MM.1S (cell line): ENCODE data around the gene VAC14.
"Not testable (repeated sequence)": the region's sequence is repeated elsewhere in the genome, so short reads cannot be mapped to it uniquely, and the experiment has no call there.

Experiments
- DNase-seq: peaks from one replicate; pipeline ENCODE4 v3.0.0-alpha.2; 2015
- H2AFZ ChIP-seq: fragments of 300-600 bp; sonication (generic); 2 replicates; pipeline ENCODE4 v1.6.0; 2016; ENCODE audit warnings: antibody characterized with exemption, low read length
- H3F3A ChIP-seq: fragments of 300-600 bp; sonication (generic); 2 replicates; pipeline ENCODE4 v1.6.1; 2016; ENCODE audit warnings: mild to moderate bottlenecking, antibody characterized with exemption, low read length, moderate library complexity, mixed read lengths; ENCODE audit not compliant: insufficient read depth
- H3K27ac ChIP-seq: fragments of 300-600 bp; sonication (generic); 2 replicates; pipeline ENCODE4 v1.5.1; 2016; ENCODE audit warnings: mild to moderate bottlenecking, low read length
- H3K27me3 ChIP-seq: fragments of 300-600 bp; sonication (generic); replicated peaks from 2 replicates; pipeline ENCODE4 v1.6.0; 2016; ENCODE audit warnings: low read length; ENCODE audit not compliant: insufficient read depth
- H3K36me3 ChIP-seq: fragments of 300-600 bp; sonication (generic); replicated peaks from 2 replicates; pipeline ENCODE4 v1.6.1; 2016; ENCODE audit warnings: mild to moderate bottlenecking, low read length, mixed read lengths; ENCODE audit not compliant: insufficient read depth
- H3K4me1 ChIP-seq: fragments of 300-600 bp; sonication (generic); 2 replicates; pipeline ENCODE4 v1.6.1; 2016; ENCODE audit warnings: low read length, mixed read lengths
- H3K4me2 ChIP-seq: fragments of 300-600 bp; sonication (generic); 2 replicates; pipeline ENCODE4 v1.6.0; 2016; ENCODE audit warnings: low read depth, low read length
- H3K4me3 ChIP-seq: fragments of 300-600 bp; sonication (generic); 2 replicates; pipeline ENCODE4 v1.5.1; 2016; ENCODE audit warnings: low read length, mixed read lengths
- H3K79me2 ChIP-seq: fragments of 300-600 bp; sonication (generic); 2 replicates; pipeline ENCODE4 v1.6.1; 2016; ENCODE audit warnings: mixed run types, low read length, mixed read lengths
- H3K9ac ChIP-seq: fragments of 300-600 bp; sonication (generic); 2 replicates; pipeline ENCODE4 v1.6.1; 2016; ENCODE audit warnings: low read length, mixed read lengths
- H3K9me2 ChIP-seq: fragments of 300-600 bp; sonication (generic); replicated peaks from 2 replicates; pipeline ENCODE4 v1.6.1; 2016; ENCODE audit warnings: mild to moderate bottlenecking, low read length, mixed read lengths; ENCODE audit not compliant: insufficient read depth
- H3K9me3 ChIP-seq: fragments of 300-600 bp; sonication (generic); replicated peaks from 2 replicates; pipeline ENCODE4 v1.6.1; 2016; ENCODE audit warnings: mild to moderate bottlenecking, low read length, mixed read lengths; ENCODE audit not compliant: insufficient read depth
- H4K20me1 ChIP-seq: fragments of 300-600 bp; sonication (generic); 2 replicates; pipeline ENCODE4 v1.6.1; 2016; ENCODE audit warnings: mild to moderate bottlenecking, low read length, moderate library complexity, mixed read lengths; ENCODE audit not compliant: insufficient read depth
- EZH2 ChIP-seq: fragments of 300-600 bp; sonication (generic); optimal IDR thresholded peaks from 2 replicates; pipeline ENCODE3; 2017; ENCODE audit warnings: low read depth, mild to moderate bottlenecking, antibody characterized with exemption, low read length, mixed read lengths
- EZH2phosphoT487 ChIP-seq: fragments of 300-600 bp; sonication (generic); IDR thresholded peaks from 2 replicates; pipeline ENCODE4 v1.6.1; 2018; ENCODE audit warnings: antibody characterized with exemption, low read length
- TF ChIP-seq, protein P1 (sequence below): fragments of 300-600 bp; sonication (generic); IDR thresholded peaks from 2 replicates; pipeline ENCODE4 v1.5.1; 2016; ENCODE audit warnings: antibody characterized with exemption, low read length, mixed read lengths

VAC14 gene

DNA sequence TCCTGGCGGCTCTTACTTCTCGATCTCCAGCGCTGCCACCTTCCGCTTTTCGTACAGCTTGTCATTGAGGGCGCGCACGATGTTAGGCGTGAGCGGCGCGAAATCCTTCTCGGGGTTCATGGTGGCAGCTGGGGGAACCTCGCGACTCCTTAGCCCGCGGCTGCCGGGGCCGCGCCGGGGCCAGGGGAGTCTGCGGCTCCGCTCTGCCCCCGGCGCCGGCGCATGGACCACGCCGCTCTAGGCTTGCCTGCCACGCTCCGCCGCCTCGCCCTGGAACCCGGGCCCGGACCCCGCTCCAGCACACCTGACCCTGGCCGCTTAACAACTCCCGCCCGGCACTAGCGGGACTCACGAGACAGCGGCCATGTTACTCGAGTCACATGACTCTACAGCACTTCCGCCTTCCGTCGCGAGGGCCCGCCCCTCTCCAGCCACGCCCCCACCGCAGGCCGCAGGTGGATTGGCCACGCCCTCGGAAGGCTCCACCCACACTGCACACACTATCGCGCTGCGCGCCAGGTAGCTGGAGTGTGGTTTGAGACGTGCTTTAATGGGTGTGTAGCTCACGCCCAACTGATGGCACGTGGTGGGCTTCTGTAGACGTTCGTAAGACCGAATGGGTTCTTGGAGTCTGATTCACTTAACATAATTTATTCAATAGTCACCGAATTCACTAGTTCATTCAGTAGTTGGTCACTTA lies at the start of gene VAC14:
TSS of gene VAC14 (minus strand) at position 378 of the 700 bp plus-strand sequence. CDS start at position 120, 258 bp downstream.
- H3F3A ChIP-seq = peaks cover 8% of the 10 kb centered on the region
- H3K27ac ChIP-seq = peak within 1 kb of the TSS; percentile 68
- H2AFZ ChIP-seq = peak within 1 kb of the TSS; percentile 73

DNA sequence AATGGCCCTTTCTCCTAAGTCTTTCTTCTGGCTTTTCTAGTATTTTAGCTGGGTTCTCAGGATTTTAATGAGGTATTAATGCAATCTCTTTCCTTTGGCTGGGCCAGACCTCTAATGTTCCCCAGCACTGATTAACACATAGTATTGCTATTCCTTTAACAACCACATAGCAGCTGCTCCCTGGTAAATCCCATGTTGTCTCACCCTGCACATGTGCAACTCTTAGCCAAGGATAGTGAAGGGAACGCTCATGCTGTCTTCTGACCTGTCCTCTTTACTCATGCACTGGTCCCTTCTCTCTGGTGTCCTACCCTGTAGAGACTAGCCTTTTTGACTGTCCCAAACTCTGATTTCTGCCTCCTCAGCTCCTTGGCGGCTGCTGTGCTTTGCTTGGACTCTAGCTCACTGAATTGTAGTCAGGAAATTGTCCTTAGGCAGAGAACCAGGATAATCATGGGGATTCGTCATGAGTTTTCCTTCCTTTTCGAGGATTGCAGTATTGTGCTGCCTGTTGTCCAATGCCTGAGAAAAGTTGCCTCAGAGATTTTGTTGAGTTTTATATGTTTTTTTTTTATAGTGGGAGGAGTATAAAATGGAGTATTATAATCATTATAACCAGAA lies 22.6 kb upstream of the VAC14 start:
- H3K9me3 ChIP-seq, H2AFZ ChIP-seq, H3K4me1 ChIP-seq, H3K9ac ChIP-seq, H3K9me2 ChIP-seq, H3F3A ChIP-seq, H3K4me3 ChIP-seq, H3K27me3 ChIP-seq, H3K36me3 ChIP-seq, H3K27ac ChIP-seq, H4K20me1 ChIP-seq, H3K4me2 ChIP-seq, H3K79me2 ChIP-seq, DNase-seq: not testable (repeated sequence)

More for the DNA sequence above, at the start of gene VAC14:
- peak within 1 kb of the TSS; percentile 93 for H3K4me3 ChIP-seq
- H3K9me3 ChIP-seq = no peaks in the 10 kb centered on the region
- no peaks in the 10 kb centered on the region for H3K9me2 ChIP-seq
- H3K4me1 ChIP-seq = peaks cover 23% of the 10 kb centered on the region
- peak within 1 kb of the TSS; percentile 85 for H3K4me2 ChIP-seq
- H4K20me1 ChIP-seq = no peaks in the 10 kb centered on the region
- TF ChIP-seq, protein P1, sequence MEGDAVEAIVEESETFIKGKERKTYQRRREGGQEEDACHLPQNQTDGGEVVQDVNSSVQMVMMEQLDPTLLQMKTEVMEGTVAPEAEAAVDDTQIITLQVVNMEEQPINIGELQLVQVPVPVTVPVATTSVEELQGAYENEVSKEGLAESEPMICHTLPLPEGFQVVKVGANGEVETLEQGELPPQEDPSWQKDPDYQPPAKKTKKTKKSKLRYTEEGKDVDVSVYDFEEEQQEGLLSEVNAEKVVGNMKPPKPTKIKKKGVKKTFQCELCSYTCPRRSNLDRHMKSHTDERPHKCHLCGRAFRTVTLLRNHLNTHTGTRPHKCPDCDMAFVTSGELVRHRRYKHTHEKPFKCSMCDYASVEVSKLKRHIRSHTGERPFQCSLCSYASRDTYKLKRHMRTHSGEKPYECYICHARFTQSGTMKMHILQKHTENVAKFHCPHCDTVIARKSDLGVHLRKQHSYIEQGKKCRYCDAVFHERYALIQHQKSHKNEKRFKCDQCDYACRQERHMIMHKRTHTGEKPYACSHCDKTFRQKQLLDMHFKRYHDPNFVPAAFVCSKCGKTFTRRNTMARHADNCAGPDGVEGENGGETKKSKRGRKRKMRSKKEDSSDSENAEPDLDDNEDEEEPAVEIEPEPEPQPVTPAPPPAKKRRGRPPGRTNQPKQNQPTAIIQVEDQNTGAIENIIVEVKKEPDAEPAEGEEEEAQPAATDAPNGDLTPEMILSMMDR = no peak
- TF ChIP-seq EZH2phosphoT487 (no peak), EZH2 (no peak)
- DNase-seq = peak; percentile 95
- peak within 1 kb of the TSS; percentile 98 for H3K9ac ChIP-seq
- no peaks in the 10 kb centered on the region for H3K36me3 ChIP-seq
- H3K79me2 ChIP-seq = peaks cover 50% of the 10 kb centered on the region
- H3K27me3 ChIP-seq = no peaks in the 10 kb centered on the region

DNA sequence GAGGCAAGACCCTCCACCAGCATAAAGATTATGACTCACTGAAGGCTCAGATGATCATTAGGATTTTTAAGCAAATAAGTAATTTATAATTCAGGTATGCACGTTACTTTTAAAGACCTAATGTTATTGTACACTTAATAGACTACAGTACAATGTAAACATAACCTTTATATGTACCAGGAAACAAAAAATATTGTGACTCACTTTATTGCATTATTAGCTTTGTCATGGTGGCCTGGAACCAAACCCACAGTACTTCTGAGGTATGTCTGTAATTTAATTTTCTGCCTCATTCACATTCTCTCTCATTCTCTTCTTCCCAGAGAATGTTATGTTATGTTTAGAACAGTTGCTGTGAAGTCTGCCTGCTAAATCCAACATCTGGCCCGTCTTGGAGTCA lies 21.8 kb upstream of the VAC14 start:
- not testable (repeated sequence) for H4K20me1 ChIP-seq, H3K27ac ChIP-seq, H3K4me3 ChIP-seq, H3K4me1 ChIP-seq, H3F3A ChIP-seq, H3K9me3 ChIP-seq, H3K27me3 ChIP-seq, H3K9me2 ChIP-seq, H3K4me2 ChIP-seq, H3K9ac ChIP-seq, H3K79me2 ChIP-seq, DNase-seq, H3K36me3 ChIP-seq, H2AFZ ChIP-seq

DNA sequence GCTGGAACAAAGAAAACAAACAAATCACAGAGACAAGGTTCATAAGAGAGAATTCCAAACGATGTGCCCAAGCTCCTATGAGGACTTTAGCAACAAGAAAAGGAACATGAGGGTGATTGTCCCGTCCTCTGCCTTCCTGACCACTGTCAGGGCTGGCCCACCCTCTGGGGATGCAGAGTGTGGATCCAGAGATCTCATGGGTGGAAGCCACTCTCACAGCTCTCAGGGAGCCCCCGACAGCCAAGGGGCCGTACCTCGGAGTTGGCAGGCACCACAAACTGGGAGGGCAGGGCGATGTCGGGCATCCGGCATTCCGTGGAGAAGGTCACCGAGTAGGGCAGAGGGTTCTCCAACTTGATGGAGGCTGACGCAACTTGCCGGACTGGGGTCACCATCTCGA lies 17.1 kb upstream of the VAC14 start:
- not testable (repeated sequence) for H3K9me3 ChIP-seq, H3K4me1 ChIP-seq, H3K27ac ChIP-seq, H3K9me2 ChIP-seq, H3K79me2 ChIP-seq, H3F3A ChIP-seq, H3K36me3 ChIP-seq, DNase-seq, H3K4me2 ChIP-seq, H3K9ac ChIP-seq, H3K4me3 ChIP-seq, H2AFZ ChIP-seq, H4K20me1 ChIP-seq, H3K27me3 ChIP-seq
